HepG2 (cell line): Measurements from ENCODE around the gene ENO1. TPM values are rescaled to one million over a fixed set of nuclear protein-coding genes. Genes with fewer than 3 reads are reported as not detected.

ENCODE experiments used
- ATAC-seq: fragments of 200-7000 bp; cut with Tn5 transposase; 3 replicates; pipeline ENCODE4 v1.9.1; 2020; ENCODE audit warnings: mild to moderate bottlenecking, moderate library complexity
- BruUV-seq: library from RNA; stranded (reverse); fragments of 400-500 nt; replicated peaks from 2 replicates; lab custom pipeline; 2021; lab: Mats Ljungman, UMichigan
- CTCF ChIA-PET: fragments of 300-600 bp; formaldehyde crosslinking; extraction: SDS; loops from one replicate; lab custom pipeline; 2021; ENCODE audit warnings: low total read pairs, inconsistent platforms, low intra/inter-chr PET ratio; lab: Yijun Ruan, JAX
- POLR2A ChIA-PET: fragments of 350-600 bp; sonication (Branson Sonifier 250); formaldehyde crosslinking; loops from one replicate; lab custom pipeline; 2020; ENCODE audit warnings: antibody characterized with exemption, inconsistent platforms; lab: Yijun Ruan, JAX
- DNase-seq: peaks from one replicate; pipeline ENCODE4 v3.0.0-alpha.2; 2015; ENCODE audit warnings: low spot score
- FAIRE-seq: peaks from 3 replicates; lab custom pipeline; 2011; peaks lifted over from hg19 to GRCh38; lab: Jason Lieb, UNC
- H2AFZ ChIP-seq: one replicate; pipeline ENCODE4 v1.6.1; 2011; ENCODE audit warnings: low read length, inconsistent platforms
- H3K27ac ChIP-seq: fragments of 300-600 bp; 3 replicates; pipeline ENCODE4 v1.8.0; 2011; ENCODE audit warnings: mixed run types, mild to moderate bottlenecking, mixed read lengths, low read length, inconsistent platforms; ENCODE audit not compliant: insufficient read depth; ENCODE audit errors: extremely low read length
- H3K27me3 ChIP-seq, 2 experiments: fragments of 200-600 bp in 1 of 2; 2 replicates in 1 of 2; 3 replicates in 1 of 2; pipeline versions ENCODE4 v1.6.0 to v1.8.0; 2011; ENCODE audit warnings: low read length in 2 of 2, mild to moderate bottlenecking in 2 of 2, moderate library complexity in 2 of 2, inconsistent platforms in 1 of 2; ENCODE audit not compliant: insufficient read depth in 2 of 2, control insufficient read depth in 1 of 2
- H3K36me3 ChIP-seq, 2 experiments: fragments of 200-600 bp in 1 of 2; replicated peaks in 1 of 2; 2 replicates in 1 of 2; 3 replicates in 1 of 2; pipeline versions ENCODE4 v1.5.1 to v1.8.0; 2011; ENCODE audit warnings: low read length in 2 of 2, inconsistent platforms in 1 of 2; ENCODE audit not compliant: insufficient read depth in 2 of 2, control insufficient read depth in 1 of 2
- H3K4me1 ChIP-seq: 2 replicates; pipeline ENCODE4 v1.5.1; 2012; ENCODE audit warnings: low read length, inconsistent platforms; ENCODE audit not compliant: insufficient read depth
- H3K4me2 ChIP-seq: 2 replicates; pipeline ENCODE4 v1.6.0; 2011; ENCODE audit warnings: low read depth, low read length, inconsistent platforms
- H3K4me3 ChIP-seq, 3 experiments: fragments of 200-600 bp in 1 of 3; sonication (generic), shearing (Covaris generic) in 1 of 3; replicated peaks in 1 of 3; 2 replicates each; pipeline ENCODE4 v1.5.1; 2011 to 2016; ENCODE audit warnings: low read length in 3 of 3, inconsistent platforms in 2 of 3, low read depth in 2 of 3, mild to moderate bottlenecking in 2 of 3, control low read depth in 1 of 3, mixed read lengths in 1 of 3; ENCODE audit not compliant: insufficient read depth in 1 of 3
- H3K79me2 ChIP-seq: one replicate; pipeline ENCODE4 v1.6.1; 2011; ENCODE audit warnings: low read length, inconsistent platforms; ENCODE audit not compliant: insufficient read depth
- H3K9ac ChIP-seq: 2 replicates; pipeline ENCODE4 v1.6.0; 2011; ENCODE audit warnings: mild to moderate bottlenecking, low read depth, low read length, inconsistent platforms; ENCODE audit not compliant: insufficient read depth
- H3K9me3 ChIP-seq: 2 replicates; pipeline ENCODE4 v1.5.1; 2012; ENCODE audit warnings: mild to moderate bottlenecking, low read length
- H4K20me1 ChIP-seq: 2 replicates; pipeline ENCODE4 v1.6.0; 2011; ENCODE audit warnings: inconsistent platforms, mild to moderate bottlenecking, low read length, moderate library complexity; ENCODE audit not compliant: insufficient read depth
- ARNT2 ChIP-seq: sonication (generic); formaldehyde crosslinking; IDR thresholded peaks from 2 replicates; pipeline ENCODE4 v1.8.0; 2022; ENCODE audit warnings: mild to moderate bottlenecking, low read depth, missing genetic modification reagents, moderate library complexity
- BORCS8-MEF2B ChIP-seq: sonication (generic); formaldehyde crosslinking; IDR thresholded peaks from 2 replicates; pipeline ENCODE4 v1.8.0; 2022; ENCODE audit warnings: mild to moderate bottlenecking, missing genetic modification reagents
- BRD4 ChIP-seq: sonication (generic); formaldehyde crosslinking; IDR thresholded peaks from 2 replicates; pipeline ENCODE4 v1.4.0; 2020; ENCODE audit warnings: missing genetic modification reagents
- CREB3 ChIP-seq: sonication (generic); formaldehyde crosslinking; IDR thresholded peaks from 2 replicates; pipeline ENCODE4 v1.5.0; 2020; ENCODE audit warnings: missing genetic modification reagents
- GATAD1 ChIP-seq: IDR thresholded peaks from 2 replicates; pipeline ENCODE4 v1.6.1; 2016; ENCODE audit warnings: missing genetic modification reagents, missing compliant biosample characterization
- NCOA1 ChIP-seq: sonication (generic); formaldehyde crosslinking; IDR thresholded peaks from 2 replicates; pipeline ENCODE4 v1.9.0; 2021; ENCODE audit warnings: missing genetic modification reagents
- NFE2 ChIP-seq: sonication (generic); formaldehyde crosslinking; IDR thresholded peaks from 2 replicates; pipeline ENCODE4 v1.4.0; 2020; ENCODE audit warnings: missing genetic modification reagents
- PBX2 ChIP-seq: IDR thresholded peaks from 2 replicates; pipeline ENCODE4 v1.6.1; 2016; ENCODE audit warnings: control low read depth
- PCBP1 ChIP-seq: fragments of 200-400 bp; formaldehyde crosslinking; IDR thresholded peaks from 2 replicates; pipeline ENCODE4 v1.6.1; 2017; ENCODE audit warnings: mild to moderate bottlenecking, low read depth, low read length, borderline replicate concordance
- PCBP2 ChIP-seq: fragments of 200-400 bp; formaldehyde crosslinking; optimal IDR thresholded peaks from 2 replicates; pipeline ENCODE3; 2018; ENCODE audit warnings: low read length, low read depth; ENCODE audit not compliant: poor library complexity, severe bottlenecking
- POLR2A ChIP-seq, 2 experiments: IDR thresholded peaks; 2 replicates each; pipeline ENCODE4 v1.6.1; 2011; ENCODE audit warnings: low read depth in 2 of 2, low read length in 2 of 2, mild to moderate bottlenecking in 1 of 2, moderate library complexity in 1 of 2; ENCODE audit not compliant: insufficient read depth in 1 of 2
- SMARCE1 ChIP-seq: fragments of 450-650 bp; IDR thresholded peaks from 2 replicates; pipeline ENCODE4 v1.6.1; 2017; ENCODE audit warnings: borderline replicate concordance
- ZBTB43 ChIP-seq: sonication (generic); formaldehyde crosslinking; conservative IDR thresholded peaks from 2 replicates; pipeline ENCODE4 v1.4.0; 2020; ENCODE audit warnings: missing genetic modification reagents
- ZFP82 ChIP-seq: sonication (generic); formaldehyde crosslinking; IDR thresholded peaks from 2 replicates; pipeline ENCODE4 v1.5.1; 2020; ENCODE audit warnings: mild to moderate bottlenecking, missing genetic modification reagents, borderline replicate concordance
- ZNF251 ChIP-seq: sonication (generic); formaldehyde crosslinking; IDR thresholded peaks from 2 replicates; pipeline ENCODE4 v1.9.0; 2021; ENCODE audit warnings: mild to moderate bottlenecking, missing genetic modification reagents
- ZNF30 ChIP-seq: sonication (generic); formaldehyde crosslinking; IDR thresholded peaks from 2 replicates; pipeline ENCODE4 v1.5.0; 2020; ENCODE audit warnings: mild to moderate bottlenecking, missing genetic modification reagents
- ZNF574 ChIP-seq: sonication (generic); formaldehyde crosslinking; IDR thresholded peaks from 2 replicates; pipeline ENCODE4 v1.4.0; 2020; ENCODE audit warnings: missing genetic modification reagents
- ZNF737 ChIP-seq: sonication (generic); formaldehyde crosslinking; IDR thresholded peaks from 2 replicates; pipeline ENCODE4 v1.5.0; 2020; ENCODE audit warnings: missing genetic modification reagents, mild to moderate bottlenecking, borderline replicate concordance
- ZNF784 ChIP-seq: sonication (generic); formaldehyde crosslinking; IDR thresholded peaks from 2 replicates; pipeline ENCODE4 v1.5.1; 2020; ENCODE audit warnings: missing genetic modification reagents, mild to moderate bottlenecking, borderline replicate concordance
- ZNF841 ChIP-seq: sonication (generic); formaldehyde crosslinking; IDR thresholded peaks from 2 replicates; pipeline ENCODE4 v1.8.1; 2023; ENCODE audit warnings: missing genetic modification reagents, borderline replicate concordance
- WGBS: methylation state at CpG from one replicate; pipeline ENCODE4 v1.1.6; 2017; ENCODE audit warnings: low lambda C conversion rate; 5-methylcytosine and 5-hydroxymethylcytosine counted together
- in situ Hi-C: cut with HindIII; loops from 2 replicates; pipeline ENCODE4 v1.10.0; 2017; ENCODE audit warnings: low pct_unique_long_range_greater_than_20kb; ENCODE audit not compliant: extremely low pct_ligation_motif_present
- intact Hi-C: fragments of 100-400 bp; cut with micrococcal nuclease; formaldehyde crosslinking; loops from one replicate; pipeline ENCODE4 v1.10.0; 2022; ENCODE audit not compliant: unreplicated experiment
- polyA plus RNA-seq, 8 experiments: library from polyadenylated mRNA; depleted of rRNA in 3 of 8; stranded (reverse) in 7 of 8; unstranded in 1 of 8; fragments of >200 nt; fragmentation: Illumina TruSeq in 4 of 8; extraction: Trizol in 4 of 8; gene quantifications; 2 replicates each; pipeline versions ENCODE4 v1.2.1 to v1.2.3, GENCODE V29; 2011 to 2016; ENCODE audit warnings: low read depth in 4 of 8, missing spikeins in 1 of 8, mixed read lengths in 1 of 8; ENCODE audit not compliant: insufficient read depth in 1 of 8
- total RNA-seq, 5 experiments: library from RNA; depleted of rRNA; stranded (reverse); fragments of >200 nt; fragmentation: Illumina TruSeq; extraction: Trizol; gene quantifications; 2 replicates each; pipeline ENCODE4 v1.2.3, GENCODE V29; 2016; ENCODE audit warnings: low read depth in 1 of 5

ENO1 gene
- total and polyA plus RNA-seq, 2 of the 13 experiments (the other 11 are each of a cell fraction or from before 2014, with no cell fraction given): 1,559 to 3,103 TPM

- H2AFZ ChIP-seq: no peak overlapping the region
- 77% methylated on average over 6 of the region's 6 CpGs for WGBS
- peaks cover 96% of the 10 kb centered on the region for H4K20me1 ChIP-seq
- intact Hi-C loops (no loop called here), in situ Hi-C loops (no loop called here)
- no TSS peak for BruUV-seq
- CTCF ChIA-PET: no interaction called here
- DNase-seq (no peak), ATAC-seq (no peak), FAIRE-seq (no peak)
- H3K79me2 ChIP-seq: peaks cover 79% of the 10 kb centered on the region
- H3K9ac ChIP-seq: no peak overlapping the region
- H3K4me2 ChIP-seq: 0 out of 2 replicates have a peak overlapping the region, but pooled peaks have one; percentile 74
- H3K27me3 ChIP-seq: no peaks in the 10 kb centered on the region; a peak in 1 of 5 replicates
- no peak overlapping the region for H3K4me3 ChIP-seq
- peaks cover 56 to 87% of the 10 kb centered on the region in 2 experiments for H3K36me3 ChIP-seq
- POLR2A ChIA-PET: interaction anchor here (2.1 to 13.6 kb wide), 2 partner anchors 9 to 10 kb away, joined by 19 to 116 read pairs; partner anchors contain the start of gene ENO1
- no peaks in the 10 kb centered on the region for H3K9me3 ChIP-seq
- peaks cover 95% of the 10 kb centered on the region for H3K4me1 ChIP-seq
- peak overlapping the region; percentile 62 for H3K27ac ChIP-seq
- peak in 1 of 2 experiments; percentile 2; a peak in 1 of 4 replicates for TF ChIP-seq POLR2A (IDR thresholded peaks at IDR 0.05; ENCODE audit: insufficient read depth in 1 of 2, low read depth in 2 of 2, low read length in 2 of 2)
- no peak for TF ChIP-seq NFE2 (CRISPR knock-in tag)
- no peak for TF ChIP-seq GATAD1 (CRISPR knock-in tag)
- no peak for TF ChIP-seq ZFP82
- no peak for TF ChIP-seq ZNF251 (CRISPR knock-in tag)
- TF ChIP-seq SMARCE1: no peak
- TF ChIP-seq PCBP1: no peak
- no peak for TF ChIP-seq CREB3 (CRISPR knock-in tag)
- no peak for TF ChIP-seq ZNF841 (CRISPR knock-in tag)
- no peak for TF ChIP-seq PBX2 (CRISPR knock-in tag)
- no peak for TF ChIP-seq ZBTB43 (CRISPR knock-in tag)
- TF ChIP-seq ZNF574 (CRISPR knock-in tag): 0 out of 2 replicates have a peak, but pooled peaks have one; percentile 4
- no peak for TF ChIP-seq BRD4 (CRISPR knock-in tag)
- no peak for TF ChIP-seq ZNF784 (CRISPR knock-in tag)
- no peak for TF ChIP-seq NCOA1 (CRISPR knock-in tag)
- no peak for TF ChIP-seq PCBP2
- TF ChIP-seq ZNF737 (CRISPR knock-in tag): no peak
- no peak for TF ChIP-seq BORCS8-MEF2B (CRISPR knock-in tag)
- no peak for TF ChIP-seq ZNF30 (CRISPR knock-in tag)
- TF ChIP-seq ARNT2 (CRISPR knock-in tag): no peak
Measured at GRCh38 chr1:8870103-8870502, 8.4 kb downstream of the ENO1 start.
